Breast epithelium (tissue), 4 donors: ENCODE data around the gene HNMT. TPM values are rescaled to one million over a fixed set of nuclear protein-coding genes. Genes with fewer than 3 reads are reported as not detected.
A peak's percentile ranks its signal among the peaks of the same experiment; 100 is the strongest.

Experiments used
- DNase-seq, 2 donors: peaks; one replicate each; pipeline ENCODE4 v3.0.0-alpha.2; 2019; ENCODE audit warnings: low spot score in 2 of 2
- H3K27ac ChIP-seq, 2 donors: fragments of 200-600 bp; sonication (generic) in 1 of 2; one replicate each; pipeline ENCODE4 v1.5.1; 2016 to 2019; ENCODE audit warnings: mild to moderate bottlenecking in 1 of 2
- H3K27me3 ChIP-seq, 2 donors: fragments of 200-600 bp; sonication (generic) in 1 of 2; one replicate each; pipeline versions ENCODE4 v1.5.1 to v1.6.0; 2017 to 2019; ENCODE audit warnings: control low read depth in 1 of 2, mild to moderate bottlenecking in 1 of 2
- H3K36me3 ChIP-seq: fragments of 200-600 bp; one replicate; pipeline ENCODE4 v1.5.1; 2019
- H3K4me1 ChIP-seq, 2 donors: fragments of 200-600 bp; sonication (generic); one replicate each; pipeline ENCODE4 v1.5.1; 2016 to 2019; ENCODE audit warnings: control low read depth in 1 of 2
- H3K4me3 ChIP-seq, 3 donors: fragments of 200-600 bp; sonication (generic); 1 replicate in 2 of 3; 2 replicates in 1 of 3; pipeline ENCODE4 v1.5.1; 2016 to 2019; ENCODE audit warnings: mild to moderate bottlenecking in 3 of 3, moderate library complexity in 2 of 3
- H3K9me3 ChIP-seq, 2 donors: fragments of 200-600 bp; sonication (generic) in 1 of 2; one replicate each; pipeline ENCODE4 v1.5.1; 2016 to 2019; ENCODE audit warnings: control low read depth in 1 of 2
- POLR2A ChIP-seq: fragments of 450-650 bp; IDR thresholded peaks from one replicate; pipeline ENCODE4 v1.6.1; 2016; ENCODE audit warnings: antibody characterized with exemption, mild to moderate bottlenecking, moderate library complexity
- POLR2AphosphoS5 ChIP-seq, 3 donors: sonication (generic); formaldehyde crosslinking; IDR thresholded peaks; one replicate each; pipeline ENCODE4 v1.6.1; 2017; ENCODE audit warnings: antibody characterized with exemption in 3 of 3
- intact Hi-C: fragments of 100-400 bp; cut with DNase I; formaldehyde crosslinking; loops from one replicate; pipeline ENCODE4 v1.15.1; 2023; ENCODE audit warnings: low total_unique reads
- total RNA-seq, 3 donors: library from RNA; depleted of rRNA; stranded (reverse); fragments of >200 nt; gene quantifications; one replicate each; pipeline ENCODE4 v1.1.0, GENCODE V29; 2016
- TF ChIP-seq, protein P1 (sequence below), 3 donors: fragments of 450-650 bp; IDR thresholded peaks; one replicate each; pipeline ENCODE4 v1.5.1; 2016 to 2017; ENCODE audit warnings: antibody characterized with exemption in 3 of 3, mild to moderate bottlenecking in 3 of 3, moderate library complexity in 3 of 3

Gene HNMT
- total RNA-seq, 3 donors from 2014 or later: 94.7 to 174 (median 105) TPM

DNA sequence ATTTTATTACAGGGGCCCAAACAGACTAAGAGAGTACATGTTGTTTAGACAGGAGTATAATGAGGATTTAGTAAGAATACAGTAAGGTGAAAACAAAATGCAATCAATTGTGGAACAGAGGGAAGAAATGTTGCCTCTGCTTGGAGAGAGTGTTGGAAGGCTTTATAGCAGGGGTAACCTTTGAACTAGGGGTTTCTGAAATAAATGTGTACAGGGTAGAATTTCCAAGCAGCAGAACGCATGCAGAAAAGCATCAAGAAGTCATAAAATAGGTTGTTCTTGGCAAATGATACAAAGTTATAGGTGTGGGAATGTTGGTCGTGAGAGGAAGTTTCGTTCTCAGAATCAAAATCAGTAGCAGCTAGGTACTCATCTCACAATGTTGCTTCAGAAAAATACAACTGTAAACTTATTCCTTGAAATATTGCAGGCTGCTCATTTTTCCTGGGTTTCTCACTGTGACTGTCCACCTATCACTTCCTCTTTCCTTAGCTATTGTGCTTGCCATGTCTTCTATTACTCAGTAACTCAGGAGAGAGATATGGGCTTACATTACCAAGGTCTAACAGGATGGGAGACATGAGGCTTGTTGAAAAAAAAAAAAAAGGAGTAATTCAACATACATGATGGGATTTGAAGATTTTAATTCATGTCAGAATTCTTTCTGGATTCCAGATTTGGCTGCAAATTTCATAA is 17.1 kb upstream of the HNMT start:
- H3K9me3 ChIP-seq: no peaks in the 10 kb centered on the region
- H3K27ac ChIP-seq: no peak overlapping the region
- TF ChIP-seq POLR2A (no peak), POLR2AphosphoS5 (IDR thresholded peaks at IDR 0.05) (no peak)
- TF ChIP-seq, protein P1, sequence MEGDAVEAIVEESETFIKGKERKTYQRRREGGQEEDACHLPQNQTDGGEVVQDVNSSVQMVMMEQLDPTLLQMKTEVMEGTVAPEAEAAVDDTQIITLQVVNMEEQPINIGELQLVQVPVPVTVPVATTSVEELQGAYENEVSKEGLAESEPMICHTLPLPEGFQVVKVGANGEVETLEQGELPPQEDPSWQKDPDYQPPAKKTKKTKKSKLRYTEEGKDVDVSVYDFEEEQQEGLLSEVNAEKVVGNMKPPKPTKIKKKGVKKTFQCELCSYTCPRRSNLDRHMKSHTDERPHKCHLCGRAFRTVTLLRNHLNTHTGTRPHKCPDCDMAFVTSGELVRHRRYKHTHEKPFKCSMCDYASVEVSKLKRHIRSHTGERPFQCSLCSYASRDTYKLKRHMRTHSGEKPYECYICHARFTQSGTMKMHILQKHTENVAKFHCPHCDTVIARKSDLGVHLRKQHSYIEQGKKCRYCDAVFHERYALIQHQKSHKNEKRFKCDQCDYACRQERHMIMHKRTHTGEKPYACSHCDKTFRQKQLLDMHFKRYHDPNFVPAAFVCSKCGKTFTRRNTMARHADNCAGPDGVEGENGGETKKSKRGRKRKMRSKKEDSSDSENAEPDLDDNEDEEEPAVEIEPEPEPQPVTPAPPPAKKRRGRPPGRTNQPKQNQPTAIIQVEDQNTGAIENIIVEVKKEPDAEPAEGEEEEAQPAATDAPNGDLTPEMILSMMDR (IDR thresholded peaks at IDR 0.05): no peak
- no peaks in the 10 kb centered on the region for H3K36me3 ChIP-seq
- DNase-seq: no peak
- no peaks in the 10 kb centered on the region for H3K27me3 ChIP-seq
- no peak overlapping the region for H3K4me3 ChIP-seq
- no peaks in the 10 kb centered on the region for H3K4me1 ChIP-seq
- intact Hi-C loops: no loop called here

DNA sequence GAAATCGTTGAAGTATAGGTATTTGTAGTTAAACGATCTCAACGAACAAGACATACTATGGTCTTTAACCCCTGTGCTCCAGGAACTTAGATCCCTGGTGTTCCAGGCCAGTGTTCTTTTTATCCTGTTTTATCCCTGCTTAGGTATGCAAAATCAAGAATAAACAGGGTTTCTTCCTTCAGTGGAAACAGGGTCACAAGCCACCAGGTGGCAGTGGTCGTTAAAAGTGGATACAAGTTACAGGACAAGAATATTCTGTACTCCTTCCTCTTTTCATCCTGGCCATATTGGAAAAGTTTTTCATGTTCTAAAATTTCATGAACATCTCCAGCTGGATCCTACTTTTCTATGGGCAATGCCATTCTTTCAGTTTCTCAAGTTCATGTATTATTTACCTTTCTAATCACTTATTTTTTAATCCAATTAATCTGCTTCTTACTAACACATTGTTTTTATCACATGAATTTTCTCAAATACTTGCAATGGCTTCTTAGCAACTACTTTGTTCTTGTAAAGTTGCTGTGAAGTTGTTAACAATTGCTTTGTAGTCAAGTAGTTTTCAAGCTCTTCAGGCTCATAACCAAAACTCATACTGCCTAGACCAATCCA is 16.4 kb upstream of the HNMT start:
- Histone ChIP-seq H3K27ac (no peak overlapping the region), H3K9me3 (no peaks in the 10 kb centered on the region), H3K4me1 (no peaks in the 10 kb centered on the region), H3K36me3 (no peaks in the 10 kb centered on the region), H3K4me3 (no peak overlapping the region), H3K27me3 (no peaks in the 10 kb centered on the region)
- peak; percentile 40 to 66 for DNase-seq
- TF ChIP-seq POLR2AphosphoS5 (IDR thresholded peaks at IDR 0.05) (no peak), POLR2A (no peak)
- TF ChIP-seq, protein P1 (IDR thresholded peaks at IDR 0.05): peak; percentile 14 to 75 (median 58)
- intact Hi-C loops: no loop called here

DNA sequence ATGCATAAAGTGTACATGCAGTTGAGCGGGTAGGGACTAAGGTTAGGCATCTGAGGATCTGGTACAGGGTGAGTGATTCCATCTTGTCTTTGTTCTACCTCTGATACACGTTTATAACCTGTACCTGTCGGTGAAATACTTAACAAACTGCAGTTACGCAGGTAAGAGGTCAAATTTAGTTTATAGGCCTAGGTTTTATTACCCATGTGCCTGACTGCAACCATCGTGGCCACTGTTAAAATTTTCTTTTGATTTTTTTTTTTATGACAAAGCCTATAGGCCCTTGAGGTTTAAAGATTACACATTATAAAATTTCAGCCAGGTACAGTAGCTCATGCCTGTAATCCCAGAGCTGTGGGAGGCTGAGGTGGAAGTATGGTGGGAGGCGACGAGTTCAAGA is 15.4 kb upstream of the HNMT start:
- intact Hi-C loops: no loop called here
- TF ChIP-seq, protein P1 (IDR thresholded peaks at IDR 0.05): no peak
- TF ChIP-seq POLR2A (no peak), POLR2AphosphoS5 (IDR thresholded peaks at IDR 0.05) (no peak)

DNA sequence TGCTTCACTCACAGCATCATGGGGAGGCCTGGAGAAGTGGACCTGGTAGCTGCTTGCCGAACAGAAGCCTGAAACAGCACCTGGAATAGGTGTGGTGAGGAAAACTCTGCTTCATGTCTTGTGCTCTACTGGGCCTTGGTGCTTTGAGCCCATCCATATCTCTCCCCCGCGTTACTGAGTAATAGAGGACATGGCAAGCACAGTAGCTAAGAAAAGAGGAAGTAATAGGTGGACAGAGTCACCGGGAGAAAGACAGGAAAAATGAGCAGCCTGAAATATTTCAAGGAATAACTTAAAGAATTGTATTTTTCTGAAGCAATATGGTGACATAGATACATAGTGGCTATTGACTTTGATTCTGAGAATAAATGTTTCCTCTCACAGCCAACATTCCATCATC is 14.0 kb upstream of the HNMT start:
- H3K27ac ChIP-seq: no peak overlapping the region
- H3K4me1 ChIP-seq: no peaks in the 10 kb centered on the region
- H3K27me3 ChIP-seq: no peaks in the 10 kb centered on the region
- no peak overlapping the region for H3K4me3 ChIP-seq
- TF ChIP-seq POLR2A: no peak
- TF ChIP-seq, protein P1 (IDR thresholded peaks at IDR 0.05): no peak
- TF ChIP-seq POLR2AphosphoS5 (IDR thresholded peaks at IDR 0.05): no peak
- DNase-seq: no peak
- no peaks in the 10 kb centered on the region for H3K36me3 ChIP-seq
- intact Hi-C loops: no loop called here
- H3K9me3 ChIP-seq: no peaks in the 10 kb centered on the region

More for the DNA sequence above, 15.4 kb upstream of the HNMT start:
- Histone ChIP-seq H3K4me3 (no peak overlapping the region), H3K27me3 (no peaks in the 10 kb centered on the region), H3K4me1 (no peaks in the 10 kb centered on the region), H3K9me3 (no peaks in the 10 kb centered on the region), H3K27ac (no peak overlapping the region), H3K36me3 (no peaks in the 10 kb centered on the region)
- DNase-seq: no peak

DNA sequence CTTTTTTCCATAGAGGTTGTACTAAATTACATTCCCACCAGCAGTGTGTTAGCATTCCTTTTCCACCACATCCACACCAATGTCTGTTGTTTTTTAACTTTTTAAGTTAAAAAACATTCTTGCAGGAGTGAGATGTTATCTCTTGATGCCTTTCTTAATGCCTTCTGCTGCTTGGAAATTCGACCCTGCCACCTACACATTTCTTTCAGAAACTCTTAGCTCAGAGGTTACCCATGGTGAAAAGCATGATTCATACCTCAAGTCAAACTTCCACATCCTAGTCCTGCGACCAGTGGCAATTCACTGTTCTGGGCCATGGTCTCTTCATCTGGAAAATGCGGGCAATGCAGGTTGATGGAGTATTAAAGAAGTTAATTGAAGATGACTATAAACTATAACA is 12.7 kb upstream of the HNMT start:
- no peak overlapping the region for H3K4me3 ChIP-seq
- no peaks in the 10 kb centered on the region for H3K36me3 ChIP-seq
- H3K4me1 ChIP-seq: no peaks in the 10 kb centered on the region
- DNase-seq: no peak
- no peak overlapping the region for H3K27ac ChIP-seq
- H3K9me3 ChIP-seq: no peaks in the 10 kb centered on the region
- no peaks in the 10 kb centered on the region for H3K27me3 ChIP-seq
- TF ChIP-seq POLR2A: no peak
- TF ChIP-seq, protein P1 (IDR thresholded peaks at IDR 0.05): no peak
- no peak for TF ChIP-seq POLR2AphosphoS5 (IDR thresholded peaks at IDR 0.05)
- intact Hi-C loops: no loop called here
